Measurements from ENCODE around the gene ADAMTS2.
"Not testable (repeated sequence)": the region's sequence is repeated elsewhere in the genome, so short reads cannot be mapped to it uniquely, and the experiment has no call there.

Gene ADAMTS2

GRCh38 chr5:179287631-179288030 is 57.6 kb downstream of the ADAMTS2 start:
- Histone ChIP-seq H3K4me1 (ENCODE audit: control extremely low read depth in 1 of 4, control insufficient read depth in 4 of 4, insufficient read depth in 4 of 4, low read length in 3 of 4) (no peaks in the 10 kb centered on the region), H3K9me3 (ENCODE audit: control extremely low read depth in 1 of 5, control insufficient read depth in 4 of 5, insufficient read depth in 2 of 5, low read depth in 1 of 5, low read length in 4 of 5) (peaks cover 0 to 3% (median 0%) of the 10 kb centered on the region in 5 experiments), H3K4me3 (ENCODE audit: control insufficient read depth in 1 of 7, extremely low read depth in 1 of 7, insufficient read depth in 4 of 7, low read depth in 2 of 7, low read length in 6 of 7) (no peak overlapping the region), H3K36me3 (ENCODE audit: control insufficient read depth in 4 of 4, insufficient read depth in 4 of 4, low read length in 3 of 4) (no peaks in the 10 kb centered on the region), H3K27ac (ENCODE audit: insufficient read depth in 1 of 2, low read depth in 1 of 2, low read length in 2 of 2, poor library complexity in 1 of 2, severe bottlenecking in 2 of 2) (no peak overlapping the region), H3K27me3 (replicated peaks in 2 of 5; ENCODE audit: control insufficient read depth in 4 of 5, insufficient read depth in 5 of 5, low read length in 4 of 5) (peaks cover 0 to 2% (median 0%) of the 10 kb centered on the region in 5 experiments)
- 91% methylated on average over 10 of the region's 10 CpGs for whole genome bisulfite sequencing (ENCODE audit: insufficient coverage)
- no peak for DNase-seq
- ChIA-PET POLR2A (no interaction called here), CTCF (no interaction called here)

- peaks cover 0 to 2% (median 0%) of the 10 kb centered on the region in 5 experiments for H3K27me3 ChIP-seq (replicated peaks in 2 of 5; ENCODE audit: control insufficient read depth in 4 of 5, insufficient read depth in 5 of 5, low read length in 4 of 5)
- no peak overlapping the region for H3K4me3 ChIP-seq (ENCODE audit: control insufficient read depth in 1 of 7, extremely low read depth in 1 of 7, insufficient read depth in 4 of 7, low read depth in 2 of 7, low read length in 6 of 7)
- no peaks in the 10 kb centered on the region for H3K4me1 ChIP-seq (ENCODE audit: control extremely low read depth in 1 of 4, control insufficient read depth in 4 of 4, insufficient read depth in 4 of 4, low read length in 3 of 4)
- H3K36me3 ChIP-seq (ENCODE audit: control insufficient read depth in 4 of 4, insufficient read depth in 4 of 4, low read length in 3 of 4), result no peaks in the 10 kb centered on the region
- DNase-seq, result no peak
- ChIA-PET POLR2A (no interaction called here), CTCF (no interaction called here)
- no peak overlapping the region for H3K27ac ChIP-seq (ENCODE audit: insufficient read depth in 1 of 2, low read depth in 1 of 2, low read length in 2 of 2, poor library complexity in 1 of 2, severe bottlenecking in 2 of 2)
- H3K9me3 ChIP-seq (ENCODE audit: control extremely low read depth in 1 of 5, control insufficient read depth in 4 of 5, insufficient read depth in 2 of 5, low read depth in 1 of 5, low read length in 4 of 5), result peaks cover 0 to 4% (median 0%) of the 10 kb centered on the region in 5 experiments
- 88% methylated on average over 11 of the region's 13 CpGs for WGBS (ENCODE audit: insufficient coverage)
Measured at GRCh38 chr5:179287071-179287470, 58.2 kb downstream of the ADAMTS2 start.

- CTCF ChIA-PET, result interaction anchor here (0.7 kb wide), 1 partner anchor 14 kb away, joined by 4 read pairs; no protein-coding TSS in a partner anchor
- H3K27ac ChIP-seq (ENCODE audit: insufficient read depth in 1 of 2, low read depth in 1 of 2, low read length in 2 of 2, poor library complexity in 1 of 2, severe bottlenecking in 2 of 2); H3K4me1 ChIP-seq (ENCODE audit: control extremely low read depth in 1 of 4, control insufficient read depth in 4 of 4, insufficient read depth in 4 of 4, low read length in 3 of 4); H3K27me3 ChIP-seq (replicated peaks in 2 of 5; ENCODE audit: control insufficient read depth in 4 of 5, insufficient read depth in 5 of 5, low read length in 4 of 5); DNase-seq; H3K9me3 ChIP-seq (ENCODE audit: control extremely low read depth in 1 of 5, control insufficient read depth in 4 of 5, insufficient read depth in 2 of 5, low read depth in 1 of 5, low read length in 4 of 5); POLR2A ChIA-PET; H3K36me3 ChIP-seq (ENCODE audit: control insufficient read depth in 4 of 4, insufficient read depth in 4 of 4, low read length in 3 of 4); H3K4me3 ChIP-seq (ENCODE audit: control insufficient read depth in 1 of 7, extremely low read depth in 1 of 7, insufficient read depth in 4 of 7, low read depth in 2 of 7, low read length in 6 of 7): not testable (repeated sequence)
- 74% methylated on average over 3 of the region's 11 CpGs for WGBS (ENCODE audit: insufficient coverage)
Measured at GRCh38 chr5:179285776-179286162, 59.5 kb downstream of the ADAMTS2 start.

- DNase-seq, result no peak
- Histone ChIP-seq H3K9me3 (ENCODE audit: control extremely low read depth in 1 of 5, control insufficient read depth in 4 of 5, insufficient read depth in 2 of 5, low read depth in 1 of 5, low read length in 4 of 5) (peaks cover 0 to 4% (median 0%) of the 10 kb centered on the region in 5 experiments), H3K27ac (ENCODE audit: insufficient read depth in 1 of 2, low read depth in 1 of 2, low read length in 2 of 2, poor library complexity in 1 of 2, severe bottlenecking in 2 of 2) (no peak overlapping the region), H3K4me1 (ENCODE audit: control extremely low read depth in 1 of 4, control insufficient read depth in 4 of 4, insufficient read depth in 4 of 4, low read length in 3 of 4) (no peaks in the 10 kb centered on the region), H3K36me3 (ENCODE audit: control insufficient read depth in 4 of 4, insufficient read depth in 4 of 4, low read length in 3 of 4) (no peaks in the 10 kb centered on the region), H3K4me3 (ENCODE audit: control insufficient read depth in 1 of 7, extremely low read depth in 1 of 7, insufficient read depth in 4 of 7, low read depth in 2 of 7, low read length in 6 of 7) (no peak overlapping the region), H3K27me3 (replicated peaks in 2 of 5; ENCODE audit: control insufficient read depth in 4 of 5, insufficient read depth in 5 of 5, low read length in 4 of 5) (peaks cover 0 to 2% (median 0%) of the 10 kb centered on the region in 5 experiments)
- ChIA-PET POLR2A (no interaction called here), CTCF (interaction anchor here (0.7 kb wide), 1 partner anchor 15 kb away, joined by 4 read pairs; no protein-coding TSS in a partner anchor)
- WGBS (ENCODE audit: insufficient coverage), result 90% methylated on average over 19 of the region's 23 CpGs
Measured at GRCh38 chr5:179284751-179285631, 60.3 kb downstream of the ADAMTS2 start.

- DNase-seq; H3K9me3 ChIP-seq (ENCODE audit: control extremely low read depth in 1 of 5, control insufficient read depth in 4 of 5, insufficient read depth in 2 of 5, low read depth in 1 of 5, low read length in 4 of 5); POLR2A ChIA-PET; H3K27me3 ChIP-seq (replicated peaks in 2 of 5; ENCODE audit: control insufficient read depth in 4 of 5, insufficient read depth in 5 of 5, low read length in 4 of 5); H3K36me3 ChIP-seq (ENCODE audit: control insufficient read depth in 4 of 4, insufficient read depth in 4 of 4, low read length in 3 of 4); CTCF ChIA-PET; H3K27ac ChIP-seq (ENCODE audit: insufficient read depth in 1 of 2, low read depth in 1 of 2, low read length in 2 of 2, poor library complexity in 1 of 2, severe bottlenecking in 2 of 2); H3K4me3 ChIP-seq (ENCODE audit: control insufficient read depth in 1 of 7, extremely low read depth in 1 of 7, insufficient read depth in 4 of 7, low read depth in 2 of 7, low read length in 6 of 7); H3K4me1 ChIP-seq (ENCODE audit: control extremely low read depth in 1 of 4, control insufficient read depth in 4 of 4, insufficient read depth in 4 of 4, low read length in 3 of 4): not testable (repeated sequence)
- 97% methylated on average over 9 of the region's 10 CpGs for WGBS (ENCODE audit: insufficient coverage)
Measured at GRCh38 chr5:179283908-179284307, 61.4 kb downstream of the ADAMTS2 start.

- H3K27me3 ChIP-seq (replicated peaks in 2 of 5; ENCODE audit: control insufficient read depth in 4 of 5, insufficient read depth in 5 of 5, low read length in 4 of 5), result no peaks in the 10 kb centered on the region
- no peak overlapping the region for H3K4me3 ChIP-seq (ENCODE audit: control insufficient read depth in 1 of 7, extremely low read depth in 1 of 7, insufficient read depth in 4 of 7, low read depth in 2 of 7, low read length in 6 of 7)
- no CpG with 5 or more reads among the region's 1 CpG for WGBS (ENCODE audit: insufficient coverage)
- H3K27ac ChIP-seq (ENCODE audit: insufficient read depth in 1 of 2, low read depth in 1 of 2, low read length in 2 of 2, poor library complexity in 1 of 2, severe bottlenecking in 2 of 2), result no peak overlapping the region
- ChIA-PET CTCF (no interaction called here), POLR2A (no interaction called here)
- DNase-seq, result no peak
- no peaks in the 10 kb centered on the region for H3K36me3 ChIP-seq (ENCODE audit: control insufficient read depth in 4 of 4, insufficient read depth in 4 of 4, low read length in 3 of 4)
- peaks cover 0 to 4% (median 0%) of the 10 kb centered on the region in 5 experiments for H3K9me3 ChIP-seq (ENCODE audit: control extremely low read depth in 1 of 5, control insufficient read depth in 4 of 5, insufficient read depth in 2 of 5, low read depth in 1 of 5, low read length in 4 of 5)
- peaks cover 0 to 2% (median 0%) of the 10 kb centered on the region in 4 experiments for H3K4me1 ChIP-seq (ENCODE audit: control extremely low read depth in 1 of 4, control insufficient read depth in 4 of 4, insufficient read depth in 4 of 4, low read length in 3 of 4)
Measured at GRCh38 chr5:179281694-179282093, 63.6 kb downstream of the ADAMTS2 start.

GRCh38 chr5:179280095-179280490 is 65.2 kb downstream of the ADAMTS2 start:
- Histone ChIP-seq H3K9me3 (ENCODE audit: control extremely low read depth in 1 of 5, control insufficient read depth in 4 of 5, insufficient read depth in 2 of 5, low read depth in 1 of 5, low read length in 4 of 5) (peaks cover 0 to 4% (median 0%) of the 10 kb centered on the region in 5 experiments), H3K27ac (ENCODE audit: insufficient read depth in 1 of 2, low read depth in 1 of 2, low read length in 2 of 2, poor library complexity in 1 of 2, severe bottlenecking in 2 of 2) (no peak overlapping the region), H3K36me3 (ENCODE audit: control insufficient read depth in 4 of 4, insufficient read depth in 4 of 4, low read length in 3 of 4) (no peaks in the 10 kb centered on the region), H3K27me3 (replicated peaks in 2 of 5; ENCODE audit: control insufficient read depth in 4 of 5, insufficient read depth in 5 of 5, low read length in 4 of 5) (no peaks in the 10 kb centered on the region), H3K4me3 (ENCODE audit: control insufficient read depth in 1 of 7, extremely low read depth in 1 of 7, insufficient read depth in 4 of 7, low read depth in 2 of 7, low read length in 6 of 7) (no peak overlapping the region), H3K4me1 (ENCODE audit: control extremely low read depth in 1 of 4, control insufficient read depth in 4 of 4, insufficient read depth in 4 of 4, low read length in 3 of 4) (peaks cover 0 to 2% (median 0%) of the 10 kb centered on the region in 4 experiments)
- 100% methylated on average over 7 of the region's 8 CpGs for WGBS (ENCODE audit: insufficient coverage)
- DNase-seq, result no peak
- POLR2A ChIA-PET, result no interaction called here
- CTCF ChIA-PET, result interaction anchor here (1.0 kb wide), 1 partner anchor 12 kb away, joined by 3 read pairs; no protein-coding TSS in a partner anchor

Measured in common myeloid progenitor, CD34-positive (primary cell).